Mucosa of descending colon (tissue), 3 donors: ENCODE measurements around the gene TRAK1. TPM values are rescaled to one million over a fixed set of nuclear protein-coding genes. Genes with fewer than 3 reads are reported as not detected.
A peak's percentile ranks its signal among the peaks of the same experiment; 100 is the strongest.

Experiments
- ATAC-seq: fragments of 200-7000 bp; cut with Tn5 transposase; one replicate; pipeline ENCODE4 v1.9.1; 2020; ENCODE audit warnings: mild to moderate bottlenecking, moderate library complexity
- DNase-seq, 3 donors: peaks; one replicate each; pipeline ENCODE4 v3.0.0-alpha.2; 2020
- H3K36me3 ChIP-seq: fragments of 200-600 bp; one replicate; pipeline ENCODE4 v1.8.0; 2021; ENCODE audit warnings: low read depth, mild to moderate bottlenecking
- H3K4me1 ChIP-seq: fragments of 200-600 bp; one replicate; pipeline ENCODE4 v1.8.0; 2021; ENCODE audit warnings: low read depth, mild to moderate bottlenecking
- H3K4me3 ChIP-seq: fragments of 200-600 bp; one replicate; pipeline ENCODE4 v1.8.0; 2021; ENCODE audit warnings: mild to moderate bottlenecking
- H3K9me3 ChIP-seq: fragments of 200-600 bp; one replicate; pipeline ENCODE4 v1.8.0; 2021; ENCODE audit warnings: mild to moderate bottlenecking
- intact Hi-C, 2 donors: fragments of 100-400 bp; cut with DNase I in 1 of 2; cut with micrococcal nuclease in 1 of 2; formaldehyde crosslinking; loops; one replicate each; pipeline versions ENCODE4 v1.11.0 to v1.11.1; 2022; cut with DNase I, micrococcal nuclease
- total RNA-seq, 3 donors: library from RNA; stranded (reverse); fragmentation: NEBNext Ultra II Directional in 2 of 3; extraction: Animal tissue kit (Norgen Biotek cat#: 25700) in 2 of 3; gene quantifications; one replicate each; pipeline versions ENCODE4 v1.2.1 to v1.2.4, GENCODE V29; 2021 to 2023
- TF ChIP-seq, protein P1 (sequence below): fragments of 200-600 bp; IDR thresholded peaks from one replicate; pipeline ENCODE4 v1.8.0; 2022; ENCODE audit warnings: antibody characterized with exemption, mild to moderate bottlenecking
- donor health status: DM: no; HTN: no; CAD: no; lungs with moderate emphysema.
- donor health status: DM: no; HTN: no; CAD: no.
- donor health status: DM: no; HTN: yes; CAD: no.

Gene TRAK1
- total RNA-seq, 3 donors from 2014 or later: 61.8 to 104 (median 83.4) TPM

GRCh38 chr3:42216302-42216701 lies 125.1 kb downstream of the TRAK1 start:
- TF ChIP-seq, protein P1, sequence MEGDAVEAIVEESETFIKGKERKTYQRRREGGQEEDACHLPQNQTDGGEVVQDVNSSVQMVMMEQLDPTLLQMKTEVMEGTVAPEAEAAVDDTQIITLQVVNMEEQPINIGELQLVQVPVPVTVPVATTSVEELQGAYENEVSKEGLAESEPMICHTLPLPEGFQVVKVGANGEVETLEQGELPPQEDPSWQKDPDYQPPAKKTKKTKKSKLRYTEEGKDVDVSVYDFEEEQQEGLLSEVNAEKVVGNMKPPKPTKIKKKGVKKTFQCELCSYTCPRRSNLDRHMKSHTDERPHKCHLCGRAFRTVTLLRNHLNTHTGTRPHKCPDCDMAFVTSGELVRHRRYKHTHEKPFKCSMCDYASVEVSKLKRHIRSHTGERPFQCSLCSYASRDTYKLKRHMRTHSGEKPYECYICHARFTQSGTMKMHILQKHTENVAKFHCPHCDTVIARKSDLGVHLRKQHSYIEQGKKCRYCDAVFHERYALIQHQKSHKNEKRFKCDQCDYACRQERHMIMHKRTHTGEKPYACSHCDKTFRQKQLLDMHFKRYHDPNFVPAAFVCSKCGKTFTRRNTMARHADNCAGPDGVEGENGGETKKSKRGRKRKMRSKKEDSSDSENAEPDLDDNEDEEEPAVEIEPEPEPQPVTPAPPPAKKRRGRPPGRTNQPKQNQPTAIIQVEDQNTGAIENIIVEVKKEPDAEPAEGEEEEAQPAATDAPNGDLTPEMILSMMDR: no peak
- DNase-seq (no peak), ATAC-seq (peak; percentile 14)
- intact Hi-C loops: no loop called here
- Histone ChIP-seq H3K36me3 (no peaks in the 10 kb centered on the region), H3K4me1 (no peaks in the 10 kb centered on the region), H3K9me3 (no peaks in the 10 kb centered on the region), H3K4me3 (no peak overlapping the region)

- H3K4me3 ChIP-seq: no peak overlapping the region
- ATAC-seq: no peak
- no peak for DNase-seq
- no peaks in the 10 kb centered on the region for H3K36me3 ChIP-seq
- TF ChIP-seq, protein P1: no peak
- no peaks in the 10 kb centered on the region for H3K9me3 ChIP-seq
- intact Hi-C loops: no loop called here
- no peaks in the 10 kb centered on the region for H3K4me1 ChIP-seq
These were observed 125.8 kb downstream of the TRAK1 start for GRCh38 chr3:42216931-42217333.

GRCh38 chr3:42220436-42221121 lies 129.4 kb downstream of the TRAK1 start:
- DNase-seq (no peak), ATAC-seq (no peak)
- no peak overlapping the region for H3K4me3 ChIP-seq
- H3K36me3 ChIP-seq: no peaks in the 10 kb centered on the region
- H3K4me1 ChIP-seq: no peaks in the 10 kb centered on the region
- H3K9me3 ChIP-seq: no peaks in the 10 kb centered on the region
- intact Hi-C loops: no loop called here
- TF ChIP-seq, protein P1: no peak

GRCh38 chr3:42222942-42223693 lies 132.0 kb downstream of the TRAK1 start:
- Histone ChIP-seq H3K4me3 (no peak overlapping the region), H3K4me1 (no peaks in the 10 kb centered on the region), H3K9me3 (no peaks in the 10 kb centered on the region), H3K36me3 (no peaks in the 10 kb centered on the region)
- TF ChIP-seq, protein P1: no peak
- ATAC-seq: no peak
- DNase-seq: no peak
- intact Hi-C loops: no loop called here

DNA sequence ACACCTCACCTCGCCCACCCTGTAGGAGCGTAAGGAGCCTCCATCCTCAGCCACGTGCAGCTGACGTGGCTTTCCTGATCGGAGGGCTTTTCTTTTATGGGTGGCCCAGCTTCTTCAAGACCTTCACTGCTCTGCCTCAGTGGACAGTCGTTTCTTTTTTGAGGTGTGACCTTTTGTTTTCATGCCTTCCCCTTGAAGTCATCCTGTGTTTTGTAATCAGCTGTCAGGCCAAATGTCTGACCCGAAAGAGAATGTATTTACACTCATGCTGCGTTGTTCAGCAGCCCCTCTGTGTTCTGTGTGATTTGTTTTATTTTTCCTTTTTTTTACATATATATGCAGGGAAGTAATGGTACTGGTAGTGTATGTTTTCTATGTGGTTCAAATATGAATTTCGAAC lies 133.0 kb downstream of the TRAK1 start:
- ATAC-seq (no peak), DNase-seq (no peak)
- Histone ChIP-seq H3K36me3 (no peaks in the 10 kb centered on the region), H3K4me1 (no peaks in the 10 kb centered on the region), H3K4me3 (no peak overlapping the region), H3K9me3 (no peaks in the 10 kb centered on the region)
- TF ChIP-seq, protein P1: no peak
- intact Hi-C loops: no loop called here
